WTC11 (cell line): ENCODE data around the gene LCE6A. TPM values are rescaled to one million over a fixed set of nuclear protein-coding genes. Genes with fewer than 3 reads are reported as not detected.

ENCODE experiments used
- ATAC-seq: fragments of 200-7000 bp; cut with Tn5 transposase; 2 replicates; pipeline ENCODE4 v1.10.0; 2021; ENCODE audit warnings: mild to moderate bottlenecking, moderate library complexity
- CTCF ChIA-PET: fragments of 300-600 bp; sonication (Branson Sonifier 250); formaldehyde crosslinking; loops from one replicate; lab custom pipeline; 2021; ENCODE audit warnings: antibody characterized with exemption; lab: Charles Lee
- POLR2A ChIA-PET: fragments of 350-600 bp; sonication (Branson Sonifier 250); formaldehyde crosslinking; loops from one replicate; lab custom pipeline; 2021; ENCODE audit warnings: antibody characterized with exemption; lab: Charles Lee
- DNase-seq: peaks from one replicate; pipeline ENCODE4 v3.0.0; 2021; ENCODE audit warnings: low spot score
- H3K27ac Mint-ChIP-seq: 2 replicates; pipeline ENCODE4 v1.8.0; 2021; ENCODE audit warnings: mixed read lengths
- H3K27me3 Mint-ChIP-seq: 2 replicates; pipeline ENCODE4 v1.8.0; 2021; ENCODE audit warnings: low read depth, mild to moderate bottlenecking, moderate library complexity, mixed read lengths
- H3K36me3 Mint-ChIP-seq: 2 replicates; pipeline ENCODE4 v1.8.0; 2021; ENCODE audit warnings: mixed read lengths
- H3K4me1 Mint-ChIP-seq: 2 replicates; pipeline ENCODE4 v1.8.0; 2022; ENCODE audit warnings: mixed read lengths
- H3K4me3 Mint-ChIP-seq: 2 replicates; pipeline ENCODE4 v1.8.0; 2021; ENCODE audit warnings: mild to moderate bottlenecking, moderate library complexity, mixed read lengths
- H3K9me3 Mint-ChIP-seq: 2 replicates; pipeline ENCODE4 v1.8.0; 2021; ENCODE audit warnings: mixed read lengths
- CBFB ChIP-seq: sonication (generic); formaldehyde crosslinking; IDR thresholded peaks from 2 replicates; pipeline ENCODE4 v1.8.1; 2022; ENCODE audit warnings: mild to moderate bottlenecking, low read depth, missing genetic modification reagents
- CTCF ChIP-seq: fragments of 200-600 bp; IDR thresholded peaks from 2 replicates; pipeline ENCODE4 v1.8.0; 2022; ENCODE audit warnings: antibody characterized with exemption
- ERG ChIP-seq: fragments of 250-450 bp; sonication (Bioruptor Pico); IDR thresholded peaks from 2 replicates; pipeline ENCODE4 v1.8.0; 2021; ENCODE audit warnings: mild to moderate bottlenecking
- FOXK1 ChIP-seq: sonication (generic); formaldehyde crosslinking; IDR thresholded peaks from 2 replicates; pipeline ENCODE4 v1.8.0; 2022; ENCODE audit warnings: mild to moderate bottlenecking, moderate library complexity, missing genetic modification reagents
- FOXP1 ChIP-seq: sonication (generic); formaldehyde crosslinking; IDR thresholded peaks from 2 replicates; pipeline ENCODE4 v1.8.0; 2022; ENCODE audit warnings: missing genetic modification reagents, mild to moderate bottlenecking, moderate library complexity, borderline replicate concordance
- GRHL2 ChIP-seq: fragments of 250-450 bp; sonication (Bioruptor Pico); IDR thresholded peaks from 2 replicates; pipeline ENCODE4 v1.8.0; 2022; ENCODE audit warnings: mild to moderate bottlenecking, moderate library complexity; ENCODE audit not compliant: insufficient replicate concordance, severe bottlenecking
- GTF2I ChIP-seq: fragments of 250-450 bp; sonication (Bioruptor Pico); conservative IDR thresholded peaks from 2 replicates; pipeline ENCODE4 v1.4.0; 2021; ENCODE audit warnings: mild to moderate bottlenecking
- JAZF1 ChIP-seq: fragments of 250-450 bp; sonication (Bioruptor Pico); IDR thresholded peaks from 2 replicates; pipeline ENCODE4 v1.9.0; 2021; ENCODE audit warnings: moderate library complexity, mild to moderate bottlenecking, inconsistent platforms
- JUN ChIP-seq: sonication (generic); formaldehyde crosslinking; IDR thresholded peaks from 2 replicates; pipeline ENCODE4 v1.8.0; 2023; ENCODE audit warnings: mild to moderate bottlenecking, missing genetic modification reagents
- NFATC4 ChIP-seq: fragments of 250-450 bp; sonication (Bioruptor Pico); IDR thresholded peaks from 2 replicates; pipeline ENCODE4 v1.9.0; 2021; ENCODE audit warnings: mild to moderate bottlenecking
- NFE2L1 ChIP-seq: sonication (generic); formaldehyde crosslinking; IDR thresholded peaks from 2 replicates; pipeline ENCODE4 v1.8.1; 2023; ENCODE audit warnings: missing genetic modification reagents
- RELA ChIP-seq: sonication (generic); formaldehyde crosslinking; IDR thresholded peaks from 2 replicates; pipeline ENCODE4 v1.8.1; 2022; ENCODE audit warnings: missing genetic modification reagents, mild to moderate bottlenecking, borderline replicate concordance
- SMAD3 ChIP-seq: sonication (generic); formaldehyde crosslinking; IDR thresholded peaks from 2 replicates; pipeline ENCODE4 v1.8.0; 2022; ENCODE audit warnings: missing genetic modification reagents, mild to moderate bottlenecking, borderline replicate concordance
- SP1 ChIP-seq: sonication (generic); formaldehyde crosslinking; conservative IDR thresholded peaks from 2 replicates; pipeline ENCODE4 v1.8.1; 2022; ENCODE audit warnings: missing genetic modification reagents
- ZMAT4 ChIP-seq: fragments of 250-450 bp; sonication (Bioruptor Pico); IDR thresholded peaks from 2 replicates; pipeline ENCODE4 v1.9.0; 2021; ENCODE audit warnings: mild to moderate bottlenecking
- ZNF219 ChIP-seq: sonication (generic); formaldehyde crosslinking; IDR thresholded peaks from 2 replicates; pipeline ENCODE4 v1.8.0; 2023; ENCODE audit warnings: missing genetic modification reagents, mild to moderate bottlenecking, borderline replicate concordance
- ZNF671 ChIP-seq: fragments of 250-450 bp; sonication (Bioruptor Pico); IDR thresholded peaks from 2 replicates; pipeline ENCODE4 v1.8.0; 2021; ENCODE audit warnings: mild to moderate bottlenecking
- total RNA-seq: library from RNA; stranded (reverse); gene quantifications from 3 replicates; pipeline ENCODE4 v1.2.3, GENCODE V29; 2021
- TF ChIP-seq, protein P1 (sequence below): sonication (generic); formaldehyde crosslinking; IDR thresholded peaks from 2 replicates; pipeline ENCODE4 v1.8.0; 2022; ENCODE audit warnings: mild to moderate bottlenecking, missing genetic modification reagents
- TF ChIP-seq, protein P2 (sequence below): sonication (generic); formaldehyde crosslinking; IDR thresholded peaks from 2 replicates; pipeline ENCODE4 v1.8.1; 2023; ENCODE audit warnings: mild to moderate bottlenecking, missing genetic modification reagents
- TF ChIP-seq, protein P3 (sequence below): sonication (generic); formaldehyde crosslinking; conservative IDR thresholded peaks from 2 replicates; pipeline ENCODE4 v1.8.1; 2022; ENCODE audit warnings: mild to moderate bottlenecking, missing genetic modification reagents
- TF ChIP-seq, protein P4 (sequence below): sonication (generic); formaldehyde crosslinking; IDR thresholded peaks from 2 replicates; pipeline ENCODE4 v1.8.1; 2023; ENCODE audit warnings: mild to moderate bottlenecking, missing genetic modification reagents, borderline replicate concordance

The LCE6A gene
- total RNA-seq, 1 experiment from 2014 or later: not detected

- no peak for TF ChIP-seq ERG (CRISPR knock-in tag)
- TF ChIP-seq CBFB (CRISPR knock-in tag): no peak
- TF ChIP-seq FOXP1 (CRISPR knock-in tag): no peak
- no peak for TF ChIP-seq GTF2I (CRISPR knock-in tag)
- TF ChIP-seq RELA (CRISPR knock-in tag): no peak
- ChIA-PET POLR2A (no interaction called here), CTCF (no interaction called here)
- H3K36me3 Mint-ChIP-seq: peaks cover 57% of the 10 kb centered on the region
- H3K27me3 Mint-ChIP-seq: peaks cover 7% of the 10 kb centered on the region
- H3K9me3 Mint-ChIP-seq: peaks cover 75% of the 10 kb centered on the region
- no peak within 1 kb of the TSS for H3K4me3 Mint-ChIP-seq
- DNase-seq (no peak), ATAC-seq (no peak)
- H3K4me1 Mint-ChIP-seq: no peaks in the 10 kb centered on the region
- no peak within 1 kb of the TSS for H3K27ac Mint-ChIP-seq
These were observed 15.5 kb upstream of the LCE6A start, which contains the start of gene LCE1A for GRCh38 chr1:152827173-152827572. LCE1A (plus strand) TSS chr1:152827473; CDS start chr1:152827473, 0 bp downstream.

GRCh38 chr1:152836870-152837269 is 5.8 kb upstream of the LCE6A start:
- ChIA-PET CTCF (no interaction called here), POLR2A (no interaction called here)
- DNase-seq (no peak), ATAC-seq (no peak)
- Mint-ChIP-seq H3K36me3 (peaks cover 57% of the 10 kb centered on the region), H3K27me3 (peaks cover 4% of the 10 kb centered on the region; the same call in 1 of the 2 replicates), H3K27ac (no peak overlapping the region), H3K9me3 (peaks cover 64% of the 10 kb centered on the region), H3K4me1 (no peaks in the 10 kb centered on the region), H3K4me3 (no peak overlapping the region)
- TF ChIP-seq, protein P1, sequence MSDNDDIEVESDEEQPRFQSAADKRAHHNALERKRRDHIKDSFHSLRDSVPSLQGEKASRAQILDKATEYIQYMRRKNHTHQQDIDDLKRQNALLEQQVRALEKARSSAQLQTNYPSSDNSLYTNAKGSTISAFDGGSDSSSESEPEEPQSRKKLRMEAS (CRISPR knock-in tag): no peak
- no peak for TF ChIP-seq NFATC4 (CRISPR knock-in tag)
- TF ChIP-seq, protein P2, sequence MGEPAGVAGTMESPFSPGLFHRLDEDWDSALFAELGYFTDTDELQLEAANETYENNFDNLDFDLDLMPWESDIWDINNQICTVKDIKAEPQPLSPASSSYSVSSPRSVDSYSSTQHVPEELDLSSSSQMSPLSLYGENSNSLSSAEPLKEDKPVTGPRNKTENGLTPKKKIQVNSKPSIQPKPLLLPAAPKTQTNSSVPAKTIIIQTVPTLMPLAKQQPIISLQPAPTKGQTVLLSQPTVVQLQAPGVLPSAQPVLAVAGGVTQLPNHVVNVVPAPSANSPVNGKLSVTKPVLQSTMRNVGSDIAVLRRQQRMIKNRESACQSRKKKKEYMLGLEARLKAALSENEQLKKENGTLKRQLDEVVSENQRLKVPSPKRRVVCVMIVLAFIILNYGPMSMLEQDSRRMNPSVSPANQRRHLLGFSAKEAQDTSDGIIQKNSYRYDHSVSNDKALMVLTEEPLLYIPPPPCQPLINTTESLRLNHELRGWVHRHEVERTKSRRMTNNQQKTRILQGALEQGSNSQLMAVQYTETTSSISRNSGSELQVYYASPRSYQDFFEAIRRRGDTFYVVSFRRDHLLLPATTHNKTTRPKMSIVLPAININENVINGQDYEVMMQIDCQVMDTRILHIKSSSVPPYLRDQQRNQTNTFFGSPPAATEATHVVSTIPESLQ (CRISPR knock-in tag): no peak
- TF ChIP-seq ZNF671: no peak
- TF ChIP-seq ZMAT4 (CRISPR knock-in tag): no peak
- TF ChIP-seq CTCF: no peak
- TF ChIP-seq JAZF1 (CRISPR knock-in tag): no peak
- no peak for TF ChIP-seq FOXK1 (CRISPR knock-in tag)
- no peak for TF ChIP-seq GRHL2 (CRISPR knock-in tag)
- TF ChIP-seq NFE2L1 (CRISPR knock-in tag): no peak
- TF ChIP-seq RELA (CRISPR knock-in tag): no peak
- TF ChIP-seq ZNF219 (CRISPR knock-in tag): no peak
- TF ChIP-seq, protein P3, sequence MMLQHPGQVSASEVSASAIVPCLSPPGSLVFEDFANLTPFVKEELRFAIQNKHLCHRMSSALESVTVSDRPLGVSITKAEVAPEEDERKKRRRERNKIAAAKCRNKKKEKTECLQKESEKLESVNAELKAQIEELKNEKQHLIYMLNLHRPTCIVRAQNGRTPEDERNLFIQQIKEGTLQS (CRISPR knock-in tag): no peak
- no peak for TF ChIP-seq JUN
- TF ChIP-seq GTF2I (CRISPR knock-in tag): no peak
- TF ChIP-seq SP1: no peak
- TF ChIP-seq, protein P4, sequence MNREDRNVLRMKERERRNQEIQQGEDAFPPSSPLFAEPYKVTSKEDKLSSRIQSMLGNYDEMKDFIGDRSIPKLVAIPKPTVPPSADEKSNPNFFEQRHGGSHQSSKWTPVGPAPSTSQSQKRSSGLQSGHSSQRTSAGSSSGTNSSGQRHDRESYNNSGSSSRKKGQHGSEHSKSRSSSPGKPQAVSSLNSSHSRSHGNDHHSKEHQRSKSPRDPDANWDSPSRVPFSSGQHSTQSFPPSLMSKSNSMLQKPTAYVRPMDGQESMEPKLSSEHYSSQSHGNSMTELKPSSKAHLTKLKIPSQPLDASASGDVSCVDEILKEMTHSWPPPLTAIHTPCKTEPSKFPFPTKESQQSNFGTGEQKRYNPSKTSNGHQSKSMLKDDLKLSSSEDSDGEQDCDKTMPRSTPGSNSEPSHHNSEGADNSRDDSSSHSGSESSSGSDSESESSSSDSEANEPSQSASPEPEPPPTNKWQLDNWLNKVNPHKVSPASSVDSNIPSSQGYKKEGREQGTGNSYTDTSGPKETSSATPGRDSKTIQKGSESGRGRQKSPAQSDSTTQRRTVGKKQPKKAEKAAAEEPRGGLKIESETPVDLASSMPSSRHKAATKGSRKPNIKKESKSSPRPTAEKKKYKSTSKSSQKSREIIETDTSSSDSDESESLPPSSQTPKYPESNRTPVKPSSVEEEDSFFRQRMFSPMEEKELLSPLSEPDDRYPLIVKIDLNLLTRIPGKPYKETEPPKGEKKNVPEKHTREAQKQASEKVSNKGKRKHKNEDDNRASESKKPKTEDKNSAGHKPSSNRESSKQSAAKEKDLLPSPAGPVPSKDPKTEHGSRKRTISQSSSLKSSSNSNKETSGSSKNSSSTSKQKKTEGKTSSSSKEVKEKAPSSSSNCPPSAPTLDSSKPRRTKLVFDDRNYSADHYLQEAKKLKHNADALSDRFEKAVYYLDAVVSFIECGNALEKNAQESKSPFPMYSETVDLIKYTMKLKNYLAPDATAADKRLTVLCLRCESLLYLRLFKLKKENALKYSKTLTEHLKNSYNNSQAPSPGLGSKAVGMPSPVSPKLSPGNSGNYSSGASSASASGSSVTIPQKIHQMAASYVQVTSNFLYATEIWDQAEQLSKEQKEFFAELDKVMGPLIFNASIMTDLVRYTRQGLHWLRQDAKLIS (CRISPR knock-in tag): no peak
- no peak for TF ChIP-seq SMAD3 (CRISPR knock-in tag)
